Measurements from ENCODE around the gene ITPR1. TPM values are rescaled to one million over a fixed set of nuclear protein-coding genes. Genes with fewer than 3 reads are reported as not detected.
A peak's percentile ranks its signal among the peaks of the same experiment; 100 is the strongest.

ITPR1 gene
- total RNA-seq, 3 donors from 2014 or later, result 10.7 to 80.2 (median 20.7) TPM

DNA sequence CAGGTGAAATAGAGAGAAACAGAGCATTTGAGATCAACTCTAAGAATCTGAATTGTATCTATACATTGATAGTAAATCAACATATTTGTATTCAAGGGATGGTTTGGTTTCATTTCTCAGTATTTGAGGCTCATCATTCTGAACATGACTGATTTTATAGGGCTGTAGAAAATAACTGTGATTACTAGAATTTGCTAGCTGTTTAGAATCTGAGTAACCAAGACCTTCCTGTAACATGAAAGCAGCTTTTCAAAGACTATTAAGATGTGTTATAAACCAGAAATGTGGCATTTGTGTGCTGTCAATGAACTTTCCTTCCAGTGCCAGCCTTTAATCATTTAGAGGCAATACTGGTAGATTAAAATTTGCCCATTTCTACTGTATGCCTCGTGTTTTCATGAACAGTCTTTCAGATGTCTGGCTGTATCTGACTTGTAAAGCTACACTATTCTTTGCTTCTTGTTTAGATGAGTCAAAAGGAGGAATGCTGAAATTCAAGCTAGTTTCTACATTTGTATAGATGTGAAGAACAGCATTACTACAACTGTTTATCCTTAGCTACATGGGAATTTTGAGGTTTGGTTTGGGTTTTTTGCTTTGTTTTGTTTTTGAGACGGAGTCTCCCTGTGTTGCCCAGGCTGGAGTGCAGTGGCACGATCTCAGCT, 348.8 kb downstream of the ITPR1 start:
- intact Hi-C loops (cut with DNase I, micrococcal nuclease), result no loop called here
- ATAC-seq, result no peak
- no peaks in the 10 kb centered on the region for H3K4me1 ChIP-seq (ENCODE audit: low read depth)
- DNase-seq, result no peak
- H3K9me3 ChIP-seq, result no peaks in the 10 kb centered on the region
- no peak overlapping the region for H3K4me3 ChIP-seq
- H3K36me3 ChIP-seq (ENCODE audit: low read depth), result no peaks in the 10 kb centered on the region
- TF ChIP-seq, protein P1, sequence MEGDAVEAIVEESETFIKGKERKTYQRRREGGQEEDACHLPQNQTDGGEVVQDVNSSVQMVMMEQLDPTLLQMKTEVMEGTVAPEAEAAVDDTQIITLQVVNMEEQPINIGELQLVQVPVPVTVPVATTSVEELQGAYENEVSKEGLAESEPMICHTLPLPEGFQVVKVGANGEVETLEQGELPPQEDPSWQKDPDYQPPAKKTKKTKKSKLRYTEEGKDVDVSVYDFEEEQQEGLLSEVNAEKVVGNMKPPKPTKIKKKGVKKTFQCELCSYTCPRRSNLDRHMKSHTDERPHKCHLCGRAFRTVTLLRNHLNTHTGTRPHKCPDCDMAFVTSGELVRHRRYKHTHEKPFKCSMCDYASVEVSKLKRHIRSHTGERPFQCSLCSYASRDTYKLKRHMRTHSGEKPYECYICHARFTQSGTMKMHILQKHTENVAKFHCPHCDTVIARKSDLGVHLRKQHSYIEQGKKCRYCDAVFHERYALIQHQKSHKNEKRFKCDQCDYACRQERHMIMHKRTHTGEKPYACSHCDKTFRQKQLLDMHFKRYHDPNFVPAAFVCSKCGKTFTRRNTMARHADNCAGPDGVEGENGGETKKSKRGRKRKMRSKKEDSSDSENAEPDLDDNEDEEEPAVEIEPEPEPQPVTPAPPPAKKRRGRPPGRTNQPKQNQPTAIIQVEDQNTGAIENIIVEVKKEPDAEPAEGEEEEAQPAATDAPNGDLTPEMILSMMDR (IDR thresholded peaks at IDR 0.05), result no peak

DNA sequence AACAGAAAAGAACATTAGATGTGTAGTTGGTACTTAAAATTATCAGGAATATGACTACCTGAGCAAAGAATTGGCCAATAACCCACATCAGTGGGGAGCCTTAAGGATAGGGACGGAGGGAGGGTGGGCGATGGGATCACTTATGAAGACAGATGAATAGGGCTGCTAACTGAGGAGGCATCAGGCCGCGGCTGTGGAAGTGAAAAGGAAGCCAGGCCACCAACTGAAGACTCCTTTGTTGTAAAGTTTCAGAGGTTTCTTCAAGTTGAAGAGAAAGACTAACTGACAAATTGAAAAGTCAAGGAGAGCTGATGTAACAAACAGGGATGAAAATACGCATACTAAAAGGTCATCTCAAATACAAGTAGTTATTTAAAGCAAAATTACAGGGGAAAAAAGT, 350.5 kb downstream of the ITPR1 start:
- intact Hi-C loops (cut with DNase I, micrococcal nuclease), result no loop called here
- H3K9me3 ChIP-seq, result no peaks in the 10 kb centered on the region
- peaks cover 4% of the 10 kb centered on the region for H3K4me1 ChIP-seq (ENCODE audit: low read depth)
- no peaks in the 10 kb centered on the region for H3K36me3 ChIP-seq (ENCODE audit: low read depth)
- no peak for ATAC-seq
- TF ChIP-seq, protein P1 (IDR thresholded peaks at IDR 0.05), result no peak
- no peak overlapping the region for H3K4me3 ChIP-seq
- DNase-seq, result no peak

DNA sequence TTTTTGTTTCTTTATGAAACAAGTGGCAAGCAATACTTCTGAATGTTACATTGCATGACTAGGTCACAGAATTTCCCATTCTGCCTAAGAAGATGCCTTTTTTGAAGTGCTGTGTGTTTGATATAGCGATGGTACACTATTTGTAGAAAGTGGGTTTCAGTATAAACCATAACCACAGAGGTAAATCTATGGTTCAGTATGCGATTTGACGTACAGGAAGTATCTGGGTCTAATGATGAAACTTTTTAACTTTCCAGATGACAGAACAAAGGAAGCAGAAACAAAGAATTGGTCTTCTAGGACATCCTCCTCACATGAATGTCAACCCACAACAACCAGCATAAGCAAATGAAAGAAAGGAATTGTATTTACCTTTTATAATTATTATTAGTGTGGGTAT, 352.7 kb downstream of the ITPR1 start:
- no peaks in the 10 kb centered on the region for H3K36me3 ChIP-seq (ENCODE audit: low read depth)
- H3K9me3 ChIP-seq, result no peaks in the 10 kb centered on the region
- DNase-seq (no peak), ATAC-seq (peak; percentile 67)
- TF ChIP-seq, protein P1 (IDR thresholded peaks at IDR 0.05), result no peak
- peaks cover 6% of the 10 kb centered on the region for H3K4me1 ChIP-seq (ENCODE audit: low read depth)
- intact Hi-C loops (cut with DNase I, micrococcal nuclease), result no loop called here
- no peak overlapping the region for H3K4me3 ChIP-seq

- Histone ChIP-seq H3K36me3 (ENCODE audit: low read depth) (no peaks in the 10 kb centered on the region), H3K4me1 (ENCODE audit: low read depth) (peaks cover 6% of the 10 kb centered on the region), H3K9me3 (no peaks in the 10 kb centered on the region), H3K4me3 (no peak overlapping the region)
- intact Hi-C loops (cut with DNase I, micrococcal nuclease), result no loop called here
- TF ChIP-seq, protein P1 (IDR thresholded peaks at IDR 0.05), result no peak
- DNase-seq (no peak), ATAC-seq (no peak)
Observed at GRCh38 chr3:4846543-4846942, 353.4 kb downstream of the ITPR1 start.

- intact Hi-C loops (cut with DNase I, micrococcal nuclease), result no loop called here
- no peak for DNase-seq
- H3K4me3 ChIP-seq, result no peak overlapping the region
- TF ChIP-seq, protein P1 (IDR thresholded peaks at IDR 0.05), result no peak
- peaks cover 6% of the 10 kb centered on the region for H3K4me1 ChIP-seq (ENCODE audit: low read depth)
- no peaks in the 10 kb centered on the region for H3K9me3 ChIP-seq
- ATAC-seq, result no peak
- no peaks in the 10 kb centered on the region for H3K36me3 ChIP-seq (ENCODE audit: low read depth)
Observed at GRCh38 chr3:4848176-4848825, 355.2 kb downstream of the ITPR1 start.
